HEK293 (cell line): ENCODE data around the gene TPP1.

Source experiments
- CTCF ChIP-seq: fragments of 450-650 bp; formaldehyde crosslinking; IDR thresholded peaks from 2 replicates; pipeline ENCODE4 v1.5.1; 2016; ENCODE audit warnings: missing biosample characterization, missing genetic modification characterization
- ELK4 ChIP-seq: IDR thresholded peaks from 2 replicates; pipeline ENCODE4 v1.6.1; 2011; ENCODE audit warnings: mild to moderate bottlenecking, low read depth, low read length, borderline replicate concordance
- PATZ1 ChIP-seq: fragments of 450-650 bp; formaldehyde crosslinking; IDR thresholded peaks from 2 replicates; pipeline ENCODE4 v1.5.1; 2016; ENCODE audit warnings: missing biosample characterization, missing genetic modification characterization
- YY1 ChIP-seq: fragments of 450-650 bp; formaldehyde crosslinking; IDR thresholded peaks from 2 replicates; pipeline ENCODE4 v1.5.1; 2018; ENCODE audit warnings: missing biosample characterization, missing genetic modification characterization
- ZNF324 ChIP-seq: fragments of 450-650 bp; formaldehyde crosslinking; IDR thresholded peaks from 2 replicates; pipeline ENCODE4 v1.5.1; 2016; ENCODE audit warnings: missing biosample characterization, missing genetic modification characterization
- ZNF518A ChIP-seq: fragments of 450-650 bp; formaldehyde crosslinking; conservative IDR thresholded peaks from 2 replicates; pipeline ENCODE4 v1.5.1; 2016; ENCODE audit warnings: low read depth, missing biosample characterization, missing genetic modification characterization
- ZNF658 ChIP-seq: fragments of 450-650 bp; formaldehyde crosslinking; IDR thresholded peaks from 2 replicates; pipeline ENCODE4; 2016; ENCODE audit warnings: missing biosample characterization, missing genetic modification characterization

GRCh38 chr11:6625156-6625831, 6.1 kb upstream of the TPP1 start:
- TF ChIP-seq ZNF658 (no peak), PATZ1 (tag by site-specific recombination) (no peak), ZNF518A (no peak), ELK4 (no peak), CTCF (tag by site-specific recombination) (no peak), ZNF324 (no peak), YY1 (tag by site-specific recombination) (no peak)
